GM13977 (cell line): Measurements from ENCODE around the gene PBXIP1.

Experiments used
- DNase-seq: peaks from one replicate; pipeline ENCODE4 v3.0.0; 2012; ENCODE audit warnings: low spot score
- in situ Hi-C: fragments of 300-500 bp; cut with MboI; formaldehyde crosslinking; loops from one replicate; pipeline ENCODE4 v1.12.0; 2022; ENCODE audit warnings: low sequenced_read_pairs, low pct_unique_long_range_greater_than_20kb, mixed read lengths, inconsistent platforms; ENCODE audit not compliant: unreplicated experiment
- TF ChIP-seq, protein P1 (sequence below): IDR thresholded peaks from 2 replicates; pipeline ENCODE4 v1.5.1; 2012; ENCODE audit warnings: mild to moderate bottlenecking, control low read depth; ENCODE audit not compliant: insufficient read depth; ENCODE audit errors: extremely low read depth, missing control alignments

PBXIP1 gene

DNA sequence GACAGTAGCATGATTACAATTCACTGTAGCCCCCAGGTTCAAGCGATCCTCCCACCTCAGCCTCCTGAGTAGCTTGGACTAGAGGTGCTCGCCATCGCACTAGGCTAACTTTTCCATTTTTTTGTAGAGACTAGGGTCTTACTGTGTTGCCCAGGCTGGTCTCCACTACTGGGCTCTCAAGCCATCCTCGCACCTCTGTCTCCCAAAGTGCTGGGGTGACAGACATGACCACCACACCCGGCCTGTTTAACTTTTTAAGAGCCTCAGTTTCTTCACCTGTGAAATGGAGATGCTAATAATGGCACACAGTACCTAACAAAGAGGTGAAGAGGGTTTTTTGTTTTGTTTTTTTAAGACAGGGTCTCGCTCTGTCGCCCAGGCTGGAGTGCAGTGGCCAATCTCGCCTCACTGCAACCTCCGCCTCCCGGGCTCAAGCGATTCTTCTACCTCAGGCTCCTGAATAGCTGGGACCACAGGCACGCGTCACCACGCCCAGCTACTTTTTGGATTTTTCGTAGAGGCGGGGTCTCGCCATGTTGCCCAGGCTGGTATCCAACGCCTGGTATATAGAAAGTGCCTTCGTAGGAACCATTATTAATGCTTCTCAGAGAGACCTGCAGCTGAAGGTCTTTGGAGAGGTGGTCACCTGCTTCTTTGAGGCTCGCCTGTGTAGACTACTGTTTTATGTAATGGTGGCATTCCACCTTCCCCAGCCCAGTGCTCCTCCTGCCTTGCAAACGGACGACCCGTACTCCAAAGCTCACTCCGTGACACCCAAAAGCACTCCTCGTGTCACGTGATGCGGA lies 19.9 kb downstream of the PBXIP1 start:
- TF ChIP-seq, protein P1, sequence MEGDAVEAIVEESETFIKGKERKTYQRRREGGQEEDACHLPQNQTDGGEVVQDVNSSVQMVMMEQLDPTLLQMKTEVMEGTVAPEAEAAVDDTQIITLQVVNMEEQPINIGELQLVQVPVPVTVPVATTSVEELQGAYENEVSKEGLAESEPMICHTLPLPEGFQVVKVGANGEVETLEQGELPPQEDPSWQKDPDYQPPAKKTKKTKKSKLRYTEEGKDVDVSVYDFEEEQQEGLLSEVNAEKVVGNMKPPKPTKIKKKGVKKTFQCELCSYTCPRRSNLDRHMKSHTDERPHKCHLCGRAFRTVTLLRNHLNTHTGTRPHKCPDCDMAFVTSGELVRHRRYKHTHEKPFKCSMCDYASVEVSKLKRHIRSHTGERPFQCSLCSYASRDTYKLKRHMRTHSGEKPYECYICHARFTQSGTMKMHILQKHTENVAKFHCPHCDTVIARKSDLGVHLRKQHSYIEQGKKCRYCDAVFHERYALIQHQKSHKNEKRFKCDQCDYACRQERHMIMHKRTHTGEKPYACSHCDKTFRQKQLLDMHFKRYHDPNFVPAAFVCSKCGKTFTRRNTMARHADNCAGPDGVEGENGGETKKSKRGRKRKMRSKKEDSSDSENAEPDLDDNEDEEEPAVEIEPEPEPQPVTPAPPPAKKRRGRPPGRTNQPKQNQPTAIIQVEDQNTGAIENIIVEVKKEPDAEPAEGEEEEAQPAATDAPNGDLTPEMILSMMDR: no peak

DNA sequence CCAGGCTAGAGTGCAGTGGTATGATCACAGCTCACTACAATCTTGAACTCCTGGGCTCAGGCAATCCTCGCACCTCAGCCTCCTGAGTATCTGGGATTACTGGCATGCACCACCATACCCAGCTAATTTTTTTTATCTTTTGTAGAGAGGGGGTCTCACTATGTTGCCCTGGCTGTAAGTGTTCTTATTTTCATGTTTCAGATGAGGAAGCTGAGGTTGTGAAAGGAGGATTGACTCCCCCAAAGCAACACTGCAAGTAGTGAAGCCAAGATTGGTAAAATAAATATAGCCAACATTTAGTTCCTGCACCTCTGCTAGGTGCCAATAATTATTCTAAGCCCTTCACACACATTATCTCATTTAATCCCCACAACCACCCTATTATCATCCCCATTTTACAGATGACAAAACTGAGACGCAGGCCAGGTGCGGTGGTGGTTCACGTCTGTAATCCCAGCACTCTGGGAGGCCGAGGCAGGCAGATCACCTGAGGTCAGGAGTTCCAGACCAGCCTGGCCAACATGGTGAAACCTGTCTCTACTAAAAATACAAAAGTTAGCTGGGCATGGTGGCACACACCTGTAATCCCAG lies 21.4 kb downstream of the PBXIP1 start:
- TF ChIP-seq, protein P1: no peak
- no peak for DNase-seq
- in situ Hi-C loops: no loop called here

More for the DNA sequence above, 19.9 kb downstream of the PBXIP1 start:
- DNase-seq: no peak
- in situ Hi-C loops: no loop called here

DNA sequence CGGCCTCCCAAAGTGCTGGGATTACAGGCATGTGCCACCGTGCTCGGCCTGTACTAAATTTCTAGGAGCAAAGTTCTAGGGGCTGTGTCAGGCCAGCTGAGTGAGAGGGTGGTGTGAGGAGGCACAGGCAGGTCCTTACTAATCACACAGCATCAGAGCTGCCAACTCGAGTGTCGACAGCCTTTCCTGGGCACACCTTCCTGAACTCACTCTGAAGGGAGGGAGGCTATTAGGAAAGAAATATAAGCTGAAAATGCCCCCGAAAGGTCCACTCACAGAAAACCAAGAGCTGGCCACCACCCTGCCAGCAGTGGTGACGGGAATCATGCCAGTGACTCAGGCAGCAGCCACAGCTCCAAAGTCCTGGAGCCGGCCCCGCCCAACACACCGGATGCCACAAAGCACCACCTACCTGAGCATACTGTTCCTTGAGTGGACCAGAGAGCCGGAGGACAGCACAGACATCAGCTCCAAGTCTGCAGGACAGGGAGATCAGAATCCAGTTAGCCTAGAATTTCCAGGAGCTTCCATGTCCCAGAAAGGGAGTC lies 23.9 kb downstream of the PBXIP1 start:
- DNase-seq: no peak
- TF ChIP-seq, protein P1: no peak
- in situ Hi-C loops: no loop called here

- TF ChIP-seq, protein P1: no peak
- no peak for DNase-seq
- in situ Hi-C loops: no loop called here
Observed at GRCh38 chr1:154926201-154926600, 29.7 kb downstream of the PBXIP1 start.

- no peak for DNase-seq
- TF ChIP-seq, protein P1: no peak
- in situ Hi-C loops: no loop called here
Observed at GRCh38 chr1:154925335-154926170, 30.3 kb downstream of the PBXIP1 start.

- TF ChIP-seq, protein P1: no peak
- DNase-seq: no peak
- in situ Hi-C loops: no loop called here
Observed at GRCh38 chr1:154923695-154924094, 32.2 kb downstream of the PBXIP1 start.
